Stimulated activated CD4-positive, alpha-beta T cell treated with anti-CD3 and anti-CD28 coated beads, Interleukin-1b, Interleukin-23, amount 100 ng/mL, for 1 hour (primary cell): ENCODE measurements around the gene ZNF148.

Source experiments
- DNase-seq, 2 donors: peaks; one replicate each; pipeline ENCODE4 v3.0.0-alpha.2; 2020; ENCODE audit warnings: low read depth in 2 of 2

Gene ZNF148

DNA sequence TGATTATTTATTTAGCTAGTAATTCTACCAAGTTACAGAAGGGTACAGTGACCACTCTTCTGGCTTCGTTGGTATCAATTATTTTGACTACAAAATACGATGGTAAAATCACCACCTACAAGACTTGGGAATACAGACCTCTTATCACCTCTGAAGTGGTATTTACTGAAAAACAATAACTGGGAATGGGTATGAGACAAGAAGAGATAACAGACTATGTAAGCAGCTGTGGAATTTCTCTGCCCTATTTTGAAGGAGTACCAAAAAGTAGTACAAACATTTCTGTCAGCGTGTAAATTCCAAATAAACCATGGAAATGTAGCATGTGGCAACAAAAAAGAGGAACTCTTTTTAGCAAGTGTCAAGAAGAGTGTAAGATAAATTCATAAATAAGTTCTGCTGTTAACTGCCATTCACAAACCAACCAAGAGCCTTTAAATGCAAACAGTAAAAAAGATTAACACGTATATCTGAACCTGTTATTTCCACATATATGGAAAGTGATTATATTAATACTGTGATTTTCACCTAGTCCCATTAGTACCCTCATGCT lies 85.6 kb downstream of the ZNF148 start:
- no peak for DNase-seq

DNA sequence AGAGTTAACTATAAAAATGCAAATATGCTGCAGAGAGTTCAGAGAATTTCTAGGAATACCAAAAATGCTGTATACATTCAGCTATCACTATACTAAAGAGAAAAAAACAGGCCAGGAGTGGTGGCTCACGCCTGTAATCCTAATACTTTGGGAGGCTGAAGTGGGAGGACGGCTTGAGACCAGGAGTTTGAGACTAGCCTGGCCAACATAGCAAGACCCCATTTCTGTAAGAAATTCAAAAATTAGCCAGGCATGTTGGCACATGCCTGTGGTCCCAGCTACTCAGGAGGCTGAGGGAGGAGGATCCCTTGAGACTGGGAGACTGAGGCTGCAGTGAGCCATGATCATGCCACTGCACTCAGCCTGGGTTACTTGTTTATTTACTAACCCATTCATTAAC lies 87.9 kb downstream of the ZNF148 start:
- DNase-seq = no peak

GRCh38 chr3:125281381-125281780 lies 93.7 kb downstream of the ZNF148 start:
- DNase-seq = no peak

GRCh38 chr3:125280668-125281361 lies 94.3 kb downstream of the ZNF148 start:
- DNase-seq = no peak

- no peak for DNase-seq
Observed at GRCh38 chr3:125278155-125278554, 97.0 kb downstream of the ZNF148 start.

DNA sequence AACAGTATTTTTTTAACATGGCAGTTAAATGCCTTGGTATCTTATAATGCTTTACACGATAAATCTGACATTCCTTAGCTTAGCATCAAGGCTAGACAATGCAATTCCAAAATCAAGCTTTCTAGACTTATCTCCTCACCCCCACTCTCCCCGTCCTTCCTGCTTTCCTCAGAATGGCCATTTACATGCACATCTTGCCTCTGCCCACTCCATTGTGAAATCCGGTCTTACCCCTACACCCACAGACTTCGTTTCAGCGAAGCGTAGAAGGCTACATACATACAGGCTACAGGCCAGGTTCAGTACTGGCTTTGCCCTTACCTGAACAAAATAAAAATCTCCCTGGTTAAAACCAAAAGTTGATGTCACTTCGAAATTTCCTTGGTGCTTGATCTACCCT lies 104.0 kb downstream of the ZNF148 start:
- DNase-seq = no peak

DNA sequence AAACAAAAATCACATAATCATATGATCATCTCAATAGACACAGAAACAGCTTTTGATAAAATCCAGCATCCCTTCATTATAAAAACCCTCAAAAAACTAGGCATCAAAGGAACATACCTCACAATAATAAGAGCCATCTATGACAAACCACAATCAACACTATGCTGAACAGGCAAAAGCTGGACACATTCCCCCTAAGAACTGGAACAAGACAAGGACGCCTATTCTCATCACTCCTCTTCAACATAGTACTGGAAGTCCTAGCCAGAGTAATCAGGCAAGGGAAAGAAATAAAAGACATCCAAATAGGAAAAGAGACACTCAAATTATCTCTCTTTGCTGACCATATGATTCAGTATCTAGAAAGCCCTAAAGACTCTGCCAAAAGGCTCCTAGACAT lies 107.7 kb downstream of the ZNF148 start:
- DNase-seq = no peak

- no peak for DNase-seq
Observed at GRCh38 chr3:125266971-125267370, 108.2 kb downstream of the ZNF148 start.

GRCh38 chr3:125262161-125262560 lies 113.0 kb downstream of the ZNF148 start:
- DNase-seq = no peak

DNA sequence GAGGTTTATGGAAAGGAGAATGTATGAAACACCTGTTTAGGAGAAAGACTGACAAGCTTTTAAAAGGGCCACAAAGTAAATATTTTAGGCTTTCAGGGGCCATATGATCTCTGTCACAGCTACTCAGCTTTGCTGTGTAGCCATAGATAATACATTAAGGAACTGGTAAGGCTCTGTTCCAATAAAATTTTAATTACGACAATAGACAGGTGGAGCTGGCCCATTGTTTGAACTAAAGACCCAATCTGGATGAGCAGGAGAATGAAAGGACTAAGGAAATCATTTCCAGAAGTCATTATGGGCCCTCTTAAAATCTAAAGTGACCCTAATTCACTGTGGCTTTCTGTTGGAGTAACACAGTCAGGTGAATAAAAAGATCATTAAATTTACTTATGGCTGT lies 114.1 kb downstream of the ZNF148 start:
- no peak for DNase-seq

DNA sequence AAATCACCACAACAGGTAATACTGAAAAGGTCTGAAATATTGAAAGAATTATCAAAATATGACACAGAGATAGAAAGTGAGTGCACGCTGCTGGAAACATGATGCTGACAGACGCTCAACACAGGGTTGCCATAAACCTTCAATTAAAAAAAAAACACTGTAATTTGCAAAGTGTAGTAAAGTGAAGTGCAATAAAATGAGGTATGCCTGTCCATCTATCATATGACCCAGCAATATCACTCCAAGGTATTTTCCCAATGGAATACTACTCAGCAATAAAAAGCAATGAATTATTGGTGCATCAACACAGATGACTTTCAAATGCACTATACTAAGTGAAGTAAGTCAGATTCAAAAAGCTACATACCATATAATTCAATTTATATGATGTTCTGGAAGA lies 115.0 kb downstream of the ZNF148 start:
- DNase-seq = no peak

DNA sequence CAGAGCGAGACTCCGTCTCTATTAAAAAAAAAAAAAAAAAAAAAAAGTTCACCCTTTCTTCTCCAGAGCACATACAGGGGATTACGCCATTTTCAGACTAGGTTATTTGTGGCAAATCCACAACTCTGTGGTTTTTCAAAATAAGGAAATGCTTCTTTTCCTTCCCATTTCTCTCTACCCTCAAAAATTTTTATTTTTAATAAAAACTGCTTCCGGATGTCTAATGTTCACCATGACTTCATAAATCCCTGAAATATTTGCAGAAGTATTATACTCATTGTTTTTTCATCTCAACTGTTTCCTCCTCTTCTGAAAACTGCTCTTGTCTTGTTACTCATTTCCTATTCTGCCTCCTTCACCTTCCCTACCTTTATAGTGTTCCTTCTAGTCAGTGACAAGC lies 117.6 kb downstream of the ZNF148 start:
- no peak for DNase-seq

DNA sequence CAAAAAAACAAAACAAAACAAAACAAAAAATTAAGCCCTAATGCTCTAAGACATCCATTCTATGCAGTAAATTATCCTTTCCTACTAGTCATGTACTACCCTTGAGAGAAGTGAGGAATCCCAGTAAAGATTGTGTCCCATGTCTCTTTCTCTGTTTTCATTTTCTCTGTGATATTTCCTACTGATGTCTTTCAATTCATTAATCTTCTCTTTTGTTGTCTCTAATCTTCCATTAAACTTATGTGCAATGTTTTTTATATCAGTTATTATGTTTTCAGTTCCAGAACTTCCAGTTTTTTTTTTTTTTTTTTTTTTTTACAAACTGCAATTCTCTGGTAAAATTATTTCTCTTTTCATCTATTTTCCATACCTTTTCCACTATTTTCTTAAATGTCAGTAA lies 118.5 kb downstream of the ZNF148 start:
- no peak for DNase-seq

DNA sequence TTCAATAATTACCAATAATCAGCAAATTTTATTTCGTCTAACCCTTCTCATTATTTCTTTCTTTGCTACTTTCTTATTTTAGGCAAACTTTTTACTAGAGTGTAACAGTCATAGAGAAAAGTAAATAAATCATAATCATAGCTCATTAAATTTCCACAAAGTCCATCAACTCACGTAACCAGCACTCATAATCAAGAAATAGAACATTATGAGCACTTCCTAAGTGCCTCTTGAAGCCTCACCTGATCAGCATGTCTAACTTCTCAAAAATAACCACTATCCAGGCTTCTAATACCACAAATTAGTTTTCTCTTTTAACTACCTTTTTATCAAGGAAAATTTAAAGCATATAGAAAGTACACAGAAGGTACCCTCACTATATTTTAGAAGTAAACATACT lies 124.2 kb downstream of the ZNF148 start:
- no peak for DNase-seq

GRCh38 chr3:125246237-125246636 lies 128.9 kb downstream of the ZNF148 start:
- no peak for DNase-seq

DNA sequence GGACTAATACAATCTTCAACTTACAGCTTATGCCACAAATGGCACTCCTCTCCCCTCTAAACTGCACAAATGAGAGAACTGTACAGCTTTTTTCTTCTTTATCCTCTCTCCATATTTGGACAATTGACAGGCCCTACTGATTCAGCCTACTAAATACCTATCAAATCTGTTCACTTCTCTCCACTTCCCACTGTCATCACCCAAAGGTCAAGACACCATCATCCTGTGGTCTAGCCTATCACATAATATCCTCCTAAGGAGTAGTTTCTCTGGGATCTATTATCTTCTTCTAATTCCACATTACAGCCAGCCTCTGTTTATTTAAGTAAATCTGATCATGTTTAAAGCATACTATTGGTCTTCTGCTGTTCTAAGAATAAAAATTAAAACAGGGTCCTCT lies 129.6 kb downstream of the ZNF148 start:
- DNase-seq = no peak

DNA sequence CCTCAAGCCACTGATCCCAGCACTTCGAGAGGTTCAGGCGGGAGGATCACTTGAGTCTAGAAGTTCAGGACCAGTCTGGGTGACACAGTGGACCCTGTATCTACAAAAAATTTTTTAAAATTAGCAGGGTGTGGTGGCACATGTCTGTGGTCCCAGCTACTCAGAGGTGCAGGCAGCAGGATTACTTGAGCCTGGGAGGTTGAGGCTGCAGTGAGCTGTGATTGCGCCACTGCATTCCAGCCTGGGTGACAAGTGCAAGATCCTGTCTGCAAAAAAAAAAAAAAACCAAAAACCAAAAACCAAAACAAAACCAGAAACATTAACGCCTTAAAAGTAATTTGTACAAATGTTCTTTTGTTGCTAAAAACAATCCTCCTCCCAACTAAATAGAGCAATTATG lies 134.6 kb downstream of the ZNF148 start:
- no peak for DNase-seq

DNA sequence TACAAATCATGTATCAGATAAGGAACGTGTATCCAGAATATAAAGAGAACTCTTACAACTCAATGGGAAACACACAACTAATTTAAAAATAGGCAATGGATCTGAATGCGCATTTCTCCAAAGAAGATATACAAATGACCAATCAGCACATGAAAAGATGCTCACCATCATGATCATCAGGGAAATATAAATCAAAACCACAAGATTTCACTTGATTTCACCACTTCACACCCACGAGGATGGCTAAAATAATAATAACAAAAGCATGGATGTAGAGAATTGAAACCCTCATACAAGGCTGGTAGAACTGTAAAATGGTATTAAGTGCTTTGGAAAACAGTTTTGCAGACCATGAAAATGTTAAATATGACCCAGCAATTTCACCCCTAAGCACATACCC lies 135.9 kb downstream of the ZNF148 start:
- no peak for DNase-seq

DNA sequence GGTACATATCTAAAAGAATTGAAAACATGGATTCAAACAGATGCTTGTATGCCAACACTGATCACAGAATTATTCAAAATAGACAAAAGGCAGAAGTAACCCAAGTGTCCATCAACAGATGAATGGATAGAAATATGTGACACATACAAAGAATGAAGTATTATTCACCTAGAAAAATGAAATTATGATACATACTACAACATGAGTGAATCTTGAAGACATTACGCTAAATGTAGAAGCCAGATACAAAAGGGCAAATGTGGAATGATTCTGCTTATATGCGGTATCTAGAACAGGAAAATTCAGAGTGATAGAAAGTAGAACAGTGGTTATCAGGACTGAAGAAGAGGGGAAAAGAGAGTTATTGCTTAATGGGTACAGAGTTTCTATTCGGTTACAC lies 136.4 kb downstream of the ZNF148 start:
- no peak for DNase-seq

DNA sequence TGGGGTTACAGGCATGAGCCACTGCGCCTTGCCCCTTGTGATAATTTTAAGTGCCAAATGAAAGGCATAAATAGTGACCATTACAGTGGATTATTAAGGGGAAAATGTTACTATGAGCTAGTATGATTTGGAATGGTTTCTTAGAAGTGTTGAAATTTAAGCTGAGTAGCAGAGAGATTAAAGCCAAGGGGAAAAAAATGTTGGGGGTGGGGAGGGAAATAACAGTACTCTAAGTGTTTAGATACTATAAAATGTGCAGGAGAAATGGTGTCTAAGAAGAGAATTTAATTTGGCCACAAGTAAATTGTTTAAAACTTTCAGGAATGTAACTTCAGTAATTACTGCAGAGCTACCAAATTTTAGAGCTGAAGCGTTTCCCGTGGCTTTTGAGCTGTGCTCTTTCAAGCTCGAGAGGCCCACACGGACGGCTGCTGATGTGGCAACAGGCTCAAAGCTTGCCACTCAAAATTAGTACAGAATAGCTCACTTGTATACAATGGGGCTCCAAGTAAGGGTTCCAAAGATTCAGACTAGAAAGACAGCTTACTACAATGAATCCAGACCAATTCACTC lies 138.7 kb downstream of the ZNF148 start:
- no peak for DNase-seq

GRCh38 chr3:125234831-125235230 lies 140.3 kb downstream of the ZNF148 start:
- no peak for DNase-seq

- no peak for DNase-seq
Observed at GRCh38 chr3:125232401-125232800, 142.7 kb downstream of the ZNF148 start.

DNA sequence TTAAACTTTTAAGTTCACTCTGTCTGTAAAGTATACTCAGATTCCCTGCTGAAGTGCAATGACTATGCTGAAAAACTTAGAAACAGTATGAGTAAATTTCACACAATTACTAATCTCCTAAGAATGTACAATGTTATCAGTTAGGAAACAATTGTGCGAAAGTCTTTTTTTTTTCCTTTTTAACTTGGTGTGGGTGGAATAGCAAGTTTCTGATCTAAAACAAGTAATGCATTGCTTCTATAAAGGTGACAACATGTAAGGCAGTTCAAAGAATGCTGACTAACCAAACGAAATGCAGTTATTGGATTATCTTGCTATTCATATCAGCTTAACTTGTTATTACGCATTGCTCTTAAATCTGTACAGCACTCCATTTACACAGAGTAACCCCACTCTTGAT lies 143.2 kb downstream of the ZNF148 start:
- no peak for DNase-seq

GRCh38 chr3:125229707-125230106 lies 145.4 kb downstream of the ZNF148 start:
- DNase-seq = no peak
